GM19193 (cell line): ENCODE data around the gene TAS2R19.

Source experiments
- POLR2A ChIP-seq: IDR thresholded peaks from 4 replicates; pipeline ENCODE4 v1.6.1; 2011; ENCODE audit not compliant: insufficient read depth, insufficient read length; ENCODE audit errors: extremely low read depth

Gene TAS2R19

DNA sequence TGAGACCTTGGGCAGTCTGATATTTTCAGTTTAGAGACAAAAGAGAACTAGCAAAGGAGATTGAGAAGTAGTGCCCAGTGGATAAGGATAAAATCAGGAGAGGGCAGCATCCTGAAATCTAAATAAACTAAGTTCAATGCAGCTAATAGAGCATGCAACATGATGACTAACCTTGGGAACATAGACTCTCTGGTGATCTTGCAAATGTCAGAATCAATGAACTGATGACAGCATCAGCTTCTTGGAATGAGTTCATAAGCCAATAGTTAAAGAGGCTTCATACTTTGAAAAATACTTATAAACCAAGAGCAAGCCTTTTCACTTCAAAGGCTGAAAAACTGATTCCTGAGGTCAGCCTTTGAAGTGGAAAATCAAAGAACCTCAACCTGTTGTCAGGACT lies 8.2 kb downstream of the TAS2R19 start:
- TF ChIP-seq POLR2A: no peak

- no peak for TF ChIP-seq POLR2A
Observed at GRCh38 chr12:11007608-11008007, 14.8 kb downstream of the TAS2R19 start.

DNA sequence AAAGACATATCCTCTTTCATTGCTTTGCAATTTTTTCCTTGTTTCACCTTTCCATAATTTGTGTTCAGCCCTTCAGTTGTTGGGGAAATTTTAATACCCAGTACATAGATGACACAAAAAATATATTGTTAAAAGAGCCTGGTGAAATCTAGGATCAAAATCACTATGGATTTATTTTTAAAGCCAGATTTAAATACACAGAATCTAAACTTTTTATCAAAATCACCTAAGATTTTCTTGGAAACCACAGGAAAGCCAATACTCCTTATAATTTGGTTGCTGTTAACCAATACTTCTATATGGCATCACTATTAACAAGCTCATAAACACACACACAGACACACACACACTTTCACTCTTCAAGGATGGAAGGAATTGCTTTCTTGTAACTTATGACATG lies 24.2 kb downstream of the TAS2R19 start, which contains the start of gene TAS2R20:
Gene TAS2R20, minus strand, starts transcription at position 101 of the 400 bp plus-strand sequence. CDS start 429 bp downstream, outside the sequence.
- TF ChIP-seq POLR2A: no peak

- no peak for TF ChIP-seq POLR2A
Observed at GRCh38 chr12:10994307-10994706, 28.1 kb downstream of the TAS2R19 start.

- TF ChIP-seq POLR2A: no peak
Observed at GRCh38 chr12:10989107-10989506, 33.3 kb downstream of the TAS2R19 start.

- no peak for TF ChIP-seq POLR2A
Observed at GRCh38 chr12:10986812-10987211, 35.6 kb downstream of the TAS2R19 start, which contains the start of gene TAS2R50. TSS of gene TAS2R50 (minus strand) at chr12:10986912. CDS start at chr12:10986860, 52 bp downstream.

DNA sequence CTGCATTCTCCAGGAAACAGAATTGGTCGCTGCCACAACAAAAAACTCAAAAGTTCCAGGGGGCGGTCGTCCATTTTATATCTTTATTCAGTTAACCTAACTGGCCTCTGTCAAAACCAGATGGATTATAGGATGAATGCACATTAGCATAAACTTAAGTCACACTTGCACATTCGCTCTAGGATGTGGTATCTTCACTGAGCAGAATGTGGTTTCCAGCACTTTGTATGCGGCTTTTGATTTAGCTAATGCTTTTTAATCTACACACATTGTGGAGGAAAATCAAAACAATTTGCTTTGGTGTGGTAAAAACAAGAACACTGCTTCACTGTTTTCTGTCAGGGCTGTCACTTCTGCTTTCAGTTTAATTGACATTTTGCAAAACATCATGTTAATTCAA lies 40.2 kb downstream of the TAS2R19 start:
- no peak for TF ChIP-seq POLR2A

- no peak for TF ChIP-seq POLR2A
Observed at GRCh38 chr12:10974965-10975364, 47.5 kb downstream of the TAS2R19 start.
